Stimulated activated naive B cell treated with anti-CD40 and anti-IgM and Interleukin-4, amounts not matched to agents 10 μg/mL and 1 μg/mL and 100 μg/mL, for 72 hours (primary cell): ENCODE results near the gene JPH3.

Experiments used
- ATAC-seq, 2 donors: fragments of 150-1000 bp; cut with Tn5 transposase; replicated peaks; 2 replicates each; pipeline ENCODE4 v1.10.0; 2021; ENCODE audit warnings: moderate library complexity in 1 of 2
- DNase-seq: peaks from one replicate; pipeline ENCODE4 v3.0.0; 2021
- H3K27ac Mint-ChIP-seq: one replicate; pipeline ENCODE4 v1.8.0; 2022; ENCODE audit warnings: mild to moderate bottlenecking, mixed read lengths
- H3K27me3 Mint-ChIP-seq, 2 donors: one replicate each; pipeline ENCODE4 v1.8.0; 2022; ENCODE audit warnings: mixed read lengths in 2 of 2
- H3K36me3 Mint-ChIP-seq, 2 donors: one replicate each; pipeline ENCODE4 v1.8.0; 2022; ENCODE audit warnings: mixed read lengths in 2 of 2, mild to moderate bottlenecking in 1 of 2
- H3K4me1 Mint-ChIP-seq, 2 donors: one replicate each; pipeline ENCODE4 v1.8.0; 2022; ENCODE audit warnings: mixed read lengths in 2 of 2, mild to moderate bottlenecking in 1 of 2
- H3K4me3 Mint-ChIP-seq, 2 donors: one replicate each; pipeline ENCODE4 v1.8.0; 2022; ENCODE audit warnings: mild to moderate bottlenecking in 2 of 2, mixed read lengths in 2 of 2, moderate library complexity in 1 of 2
- H3K9me3 Mint-ChIP-seq, 2 donors: one replicate each; pipeline ENCODE4 v1.8.0; 2022; ENCODE audit warnings: mixed read lengths in 2 of 2, mild to moderate bottlenecking in 1 of 2

Gene JPH3

GRCh38 chr16:87652799-87653198, 50.5 kb downstream of the JPH3 start:
- H3K27ac Mint-ChIP-seq, result no peak overlapping the region
- no peak overlapping the region for H3K4me3 Mint-ChIP-seq
- peaks cover 0 to 5% of the 10 kb centered on the region in 2 donors for H3K36me3 Mint-ChIP-seq
- peak; percentile 25 to 31 for ATAC-seq
- H3K9me3 Mint-ChIP-seq, result peaks cover 0 to 7% of the 10 kb centered on the region in 2 donors
- DNase-seq, result no peak
- no peaks in the 10 kb centered on the region for H3K4me1 Mint-ChIP-seq
- H3K27me3 Mint-ChIP-seq, result peaks cover 22 to 33% of the 10 kb centered on the region in 2 donors

- Mint-ChIP-seq H3K9me3 (peaks cover 0 to 8% of the 10 kb centered on the region in 2 donors), H3K4me3 (no peak overlapping the region), H3K27me3 (peaks cover 20 to 32% of the 10 kb centered on the region in 2 donors), H3K36me3 (peaks cover 0 to 6% of the 10 kb centered on the region in 2 donors), H3K27ac (no peak overlapping the region), H3K4me1 (no peaks in the 10 kb centered on the region)
- no peak for DNase-seq
- ATAC-seq, result peak; percentile 60 to 70
These were observed 50.9 kb downstream of the JPH3 start for GRCh38 chr16:87653234-87653633.

GRCh38 chr16:87654826-87655225, 52.5 kb downstream of the JPH3 start:
- peaks cover 21 to 34% of the 10 kb centered on the region in 2 donors for H3K27me3 Mint-ChIP-seq
- H3K9me3 Mint-ChIP-seq, result peaks cover 0 to 9% of the 10 kb centered on the region in 2 donors
- H3K4me1 Mint-ChIP-seq, result no peaks in the 10 kb centered on the region
- peaks cover 0 to 7% of the 10 kb centered on the region in 2 donors for H3K36me3 Mint-ChIP-seq
- DNase-seq, result no peak
- H3K27ac Mint-ChIP-seq, result no peak overlapping the region
- no peak for ATAC-seq
- H3K4me3 Mint-ChIP-seq, result no peak overlapping the region

- Mint-ChIP-seq H3K27ac (no peak overlapping the region), H3K27me3 (peaks cover 28 to 43% of the 10 kb centered on the region in 2 donors), H3K4me3 (no peak overlapping the region), H3K9me3 (peaks cover 0 to 9% of the 10 kb centered on the region in 2 donors), H3K36me3 (peaks cover 0 to 7% of the 10 kb centered on the region in 2 donors), H3K4me1 (no peaks in the 10 kb centered on the region)
- DNase-seq (no peak), ATAC-seq (no peak)
These were observed 54.0 kb downstream of the JPH3 start for GRCh38 chr16:87656328-87656727.

- Mint-ChIP-seq H3K9me3 (peaks cover 0 to 9% of the 10 kb centered on the region in 2 donors), H3K27me3 (peaks cover 27 to 49% of the 10 kb centered on the region in 2 donors), H3K4me3 (no peak overlapping the region), H3K4me1 (no peaks in the 10 kb centered on the region), H3K36me3 (peaks cover 0 to 7% of the 10 kb centered on the region in 2 donors), H3K27ac (no peak overlapping the region)
- DNase-seq (no peak), ATAC-seq (peak; percentile 44 to 53)
These were observed 55.4 kb downstream of the JPH3 start for GRCh38 chr16:87657621-87658192.

- H3K36me3 Mint-ChIP-seq, result peaks cover 0 to 7% of the 10 kb centered on the region in 2 donors
- DNase-seq (no peak), ATAC-seq (no peak)
- no peak overlapping the region for H3K4me3 Mint-ChIP-seq
- no peaks in the 10 kb centered on the region for H3K4me1 Mint-ChIP-seq
- peaks cover 27 to 56% of the 10 kb centered on the region in 2 donors for H3K27me3 Mint-ChIP-seq
- no peak overlapping the region for H3K27ac Mint-ChIP-seq
- H3K9me3 Mint-ChIP-seq, result peaks cover 0 to 9% of the 10 kb centered on the region in 2 donors
These were observed 56.4 kb downstream of the JPH3 start for GRCh38 chr16:87658564-87659225.

GRCh38 chr16:87661561-87661960, 59.3 kb downstream of the JPH3 start:
- peak; percentile 84 to 87 for ATAC-seq
- Mint-ChIP-seq H3K4me1 (no peaks in the 10 kb centered on the region), H3K27me3 (peaks cover 23 to 49% of the 10 kb centered on the region in 2 donors), H3K9me3 (peaks cover 0 to 9% of the 10 kb centered on the region in 2 donors), H3K4me3 (no peak overlapping the region), H3K27ac (no peak overlapping the region), H3K36me3 (peaks cover 0 to 7% of the 10 kb centered on the region in 2 donors)
- DNase-seq, result peak; percentile 36

GRCh38 chr16:87662254-87663204, 60.2 kb downstream of the JPH3 start:
- DNase-seq (no peak), ATAC-seq (no peak)
- Mint-ChIP-seq H3K36me3 (peaks cover 0 to 4% of the 10 kb centered on the region in 2 donors), H3K27me3 (peaks cover 23 to 45% of the 10 kb centered on the region in 2 donors), H3K4me3 (no peak overlapping the region), H3K4me1 (no peaks in the 10 kb centered on the region), H3K9me3 (peaks cover 0 to 5% of the 10 kb centered on the region in 2 donors), H3K27ac (peak overlapping the region; percentile 83)

- no peaks in the 10 kb centered on the region for H3K9me3 Mint-ChIP-seq
- H3K27ac Mint-ChIP-seq, result no peak overlapping the region
- H3K27me3 Mint-ChIP-seq, result peaks cover 22 to 37% of the 10 kb centered on the region in 2 donors
- DNase-seq (no peak), ATAC-seq (no peak)
- H3K36me3 Mint-ChIP-seq, result no peaks in the 10 kb centered on the region
- no peak overlapping the region for H3K4me3 Mint-ChIP-seq
- H3K4me1 Mint-ChIP-seq, result no peaks in the 10 kb centered on the region
These were observed 62.5 kb downstream of the JPH3 start for GRCh38 chr16:87664792-87665191.

GRCh38 chr16:87665193-87665592, 62.9 kb downstream of the JPH3 start:
- no peaks in the 10 kb centered on the region for H3K4me1 Mint-ChIP-seq
- ATAC-seq (no peak), DNase-seq (no peak)
- H3K9me3 Mint-ChIP-seq, result no peaks in the 10 kb centered on the region
- H3K4me3 Mint-ChIP-seq, result no peak overlapping the region
- no peaks in the 10 kb centered on the region for H3K36me3 Mint-ChIP-seq
- peaks cover 20 to 34% of the 10 kb centered on the region in 2 donors for H3K27me3 Mint-ChIP-seq
- H3K27ac Mint-ChIP-seq, result no peak overlapping the region

- Mint-ChIP-seq H3K9me3 (no peaks in the 10 kb centered on the region), H3K27ac (no peak overlapping the region), H3K36me3 (no peaks in the 10 kb centered on the region), H3K27me3 (peaks cover 9 to 20% of the 10 kb centered on the region in 2 donors), H3K4me3 (no peak overlapping the region), H3K4me1 (no peaks in the 10 kb centered on the region)
- ATAC-seq (no peak), DNase-seq (no peak)
These were observed 64.6 kb downstream of the JPH3 start for GRCh38 chr16:87666919-87667318.

- H3K27ac Mint-ChIP-seq, result no peak overlapping the region
- ATAC-seq, result no peak
These were observed 65.1 kb downstream of the JPH3 start for GRCh38 chr16:87667443-87667842.

GRCh38 chr16:87667946-87668345, 65.6 kb downstream of the JPH3 start:
- H3K27ac Mint-ChIP-seq, result no peak overlapping the region
- no peaks in the 10 kb centered on the region for H3K4me1 Mint-ChIP-seq
- ATAC-seq, result no peak
- H3K4me3 Mint-ChIP-seq, result no peak overlapping the region
- no peak for DNase-seq
- no peaks in the 10 kb centered on the region for H3K36me3 Mint-ChIP-seq
- peaks cover 9 to 14% of the 10 kb centered on the region in 2 donors for H3K27me3 Mint-ChIP-seq
- no peaks in the 10 kb centered on the region for H3K9me3 Mint-ChIP-seq

More at GRCh38 chr16:87667443-87667842, 65.1 kb downstream of the JPH3 start:
- no peaks in the 10 kb centered on the region for H3K36me3 Mint-ChIP-seq
- no peaks in the 10 kb centered on the region for H3K4me1 Mint-ChIP-seq
- DNase-seq, result no peak
- no peaks in the 10 kb centered on the region for H3K9me3 Mint-ChIP-seq
- peaks cover 9 to 19% of the 10 kb centered on the region in 2 donors for H3K27me3 Mint-ChIP-seq
- H3K4me3 Mint-ChIP-seq, result no peak overlapping the region

- Mint-ChIP-seq H3K27me3 (peaks cover 7 to 9% of the 10 kb centered on the region in 2 donors), H3K4me3 (no peak overlapping the region), H3K27ac (no peak overlapping the region), H3K9me3 (no peaks in the 10 kb centered on the region), H3K36me3 (no peaks in the 10 kb centered on the region), H3K4me1 (peaks cover 0 to 4% of the 10 kb centered on the region in 2 donors)
- DNase-seq, result no peak
- ATAC-seq, result no peak
These were observed 67.4 kb downstream of the JPH3 start for GRCh38 chr16:87669672-87670071.
